ENCODE results near the gene GET3.

The GET3 gene

DNA sequence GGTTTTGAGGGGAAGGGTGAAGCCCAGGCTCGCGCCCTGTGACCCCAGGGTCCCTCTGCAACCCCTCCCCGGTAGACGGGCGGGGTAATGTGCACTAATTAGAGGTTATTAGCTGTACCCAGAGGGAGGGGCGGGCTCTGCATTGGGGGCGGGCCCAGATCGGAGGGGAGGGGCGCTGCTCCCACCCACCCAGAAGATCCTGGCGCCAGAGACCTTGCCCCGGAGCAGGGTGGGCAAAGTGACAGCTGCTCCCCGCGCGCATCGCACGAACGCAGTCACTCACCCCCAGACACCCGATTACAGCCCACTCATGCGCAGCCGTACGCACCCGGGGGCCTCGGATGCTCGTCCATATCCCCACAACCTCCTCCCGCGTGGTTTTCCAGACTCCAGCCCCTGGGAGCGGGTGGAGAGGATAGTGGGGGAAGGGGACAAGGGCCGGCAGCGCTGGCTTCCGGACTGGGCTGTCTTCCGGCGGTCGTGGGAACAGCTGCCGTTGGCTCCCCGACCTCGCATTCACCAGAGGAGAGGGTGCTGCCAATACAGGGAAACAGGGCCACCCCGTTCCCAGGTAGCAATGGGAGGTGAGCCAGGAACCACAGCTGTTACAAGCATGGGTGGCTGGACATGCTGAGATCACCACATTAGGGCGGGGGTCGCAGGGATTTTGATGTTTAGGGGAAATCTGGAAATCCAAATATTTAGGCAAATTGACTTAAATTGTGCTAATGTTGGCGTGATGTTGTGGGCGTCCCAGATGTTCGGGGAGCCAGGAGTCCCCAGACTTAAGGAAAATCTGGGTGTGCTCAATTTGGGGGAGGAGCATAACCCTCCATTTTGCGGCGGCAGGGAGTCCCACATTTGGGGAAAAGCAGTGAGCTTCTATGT, 41.0 kb downstream of the GET3 start:
- no peak for DNase-seq (ENCODE audit: extremely low read depth in 1 of 2, low read depth in 1 of 2)

GRCh38 chr19:12778905-12779161, 41.5 kb downstream of the GET3 start:
- DNase-seq (ENCODE audit: extremely low read depth in 1 of 2, low read depth in 1 of 2) = no peak

GRCh38 chr19:12779162-12779993, 42.1 kb downstream of the GET3 start:
- DNase-seq (ENCODE audit: extremely low read depth in 1 of 2, low read depth in 1 of 2) = no peak

- no peak for DNase-seq (ENCODE audit: extremely low read depth in 1 of 2, low read depth in 1 of 2)
These were observed 44.8 kb downstream of the GET3 start for GRCh38 chr19:12782174-12782423.

- DNase-seq (ENCODE audit: extremely low read depth in 1 of 2, low read depth in 1 of 2) = peak; percentile 83 to 87
These were observed 45.4 kb downstream of the GET3 start for GRCh38 chr19:12782424-12783290.

- peak in 1 of 2 donors; percentile 80 for DNase-seq (ENCODE audit: extremely low read depth in 1 of 2, low read depth in 1 of 2)
These were observed 46.1 kb downstream of the GET3 start for GRCh38 chr19:12783291-12783848.

DNA sequence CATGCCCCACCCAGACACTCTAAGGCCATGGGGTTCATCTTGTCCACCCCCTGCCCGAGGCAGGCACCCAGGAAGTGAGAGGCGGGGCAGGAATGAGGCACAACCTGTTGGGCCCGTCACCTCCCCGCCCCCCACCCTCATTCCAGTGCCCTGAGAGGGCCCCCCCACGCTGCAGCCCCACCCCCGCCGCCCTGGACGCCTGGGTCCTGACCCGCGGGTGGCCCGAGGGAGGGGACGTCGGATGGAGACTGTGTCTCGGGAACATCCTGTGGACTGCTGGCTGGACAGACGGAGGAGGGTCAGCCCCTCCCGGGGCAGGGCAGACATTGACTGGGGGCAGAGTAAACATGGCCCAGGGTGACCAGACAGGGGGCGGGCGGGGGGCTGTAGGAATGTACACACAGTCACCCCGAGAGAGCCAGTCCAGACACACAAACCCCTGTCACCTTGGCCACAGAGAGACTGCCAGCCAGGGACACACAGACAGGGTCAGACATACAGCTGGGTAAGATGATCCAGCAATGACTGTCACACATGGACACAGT, 46.6 kb downstream of the GET3 start:
- DNase-seq (ENCODE audit: extremely low read depth in 1 of 2, low read depth in 1 of 2) = no peak

GRCh38 chr19:12784394-12784870, 47.1 kb downstream of the GET3 start:
- DNase-seq (ENCODE audit: extremely low read depth in 1 of 2, low read depth in 1 of 2) = no peak

DNA sequence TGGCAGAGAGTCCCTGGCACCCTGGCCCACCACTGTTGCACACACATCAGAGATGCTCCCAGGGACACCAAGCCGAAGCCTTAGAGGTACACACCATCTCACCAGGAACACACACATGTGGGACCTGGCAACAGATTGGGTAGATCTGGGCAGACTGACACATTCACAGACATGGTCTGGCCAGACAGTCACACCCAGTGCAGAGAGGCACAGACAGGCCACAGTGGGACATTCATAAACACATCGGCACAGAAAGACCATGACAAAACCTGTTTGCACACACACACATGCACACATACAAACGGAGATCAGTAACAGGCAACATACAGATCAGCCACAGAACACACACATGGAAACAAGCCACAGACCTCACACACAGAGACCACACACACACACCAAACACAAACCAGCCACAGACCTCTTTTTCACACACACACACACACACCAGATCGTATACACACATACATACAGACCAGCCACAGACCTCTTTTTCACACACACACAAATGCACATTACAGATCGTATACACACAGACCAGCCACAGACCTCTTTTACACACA, 47.7 kb downstream of the GET3 start:
- no peak for DNase-seq (ENCODE audit: extremely low read depth in 1 of 2, low read depth in 1 of 2)

GRCh38 chr19:12785431-12786031, 48.2 kb downstream of the GET3 start:
- no peak for DNase-seq (ENCODE audit: extremely low read depth in 1 of 2, low read depth in 1 of 2)

- no peak for DNase-seq (ENCODE audit: extremely low read depth in 1 of 2, low read depth in 1 of 2)
These were observed 49.0 kb downstream of the GET3 start for GRCh38 chr19:12786141-12786870.

DNA sequence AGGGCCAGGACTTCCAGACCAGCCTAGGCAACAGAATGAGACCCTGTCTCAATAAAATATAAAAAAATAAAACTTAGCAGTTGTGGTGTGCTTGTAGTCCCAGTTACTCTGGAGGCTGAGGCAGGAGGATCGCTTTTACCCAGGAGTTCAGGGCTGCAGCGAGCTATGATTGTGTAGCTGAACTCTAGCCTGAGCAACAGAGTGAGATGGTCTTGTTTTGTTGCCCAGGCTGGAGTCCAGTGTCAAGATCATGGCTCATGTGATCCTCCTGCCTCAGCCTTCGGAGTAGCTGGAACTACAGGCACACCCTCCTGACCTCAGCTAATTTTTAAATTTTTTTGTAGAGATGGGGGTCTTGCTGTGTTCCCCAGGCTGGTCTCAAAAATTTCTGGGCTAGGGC, 49.7 kb downstream of the GET3 start:
- no peak for DNase-seq (ENCODE audit: extremely low read depth in 1 of 2, low read depth in 1 of 2)

- no peak for DNase-seq (ENCODE audit: extremely low read depth in 1 of 2, low read depth in 1 of 2)
These were observed 50.2 kb downstream of the GET3 start for GRCh38 chr19:12787458-12787857.

DNA sequence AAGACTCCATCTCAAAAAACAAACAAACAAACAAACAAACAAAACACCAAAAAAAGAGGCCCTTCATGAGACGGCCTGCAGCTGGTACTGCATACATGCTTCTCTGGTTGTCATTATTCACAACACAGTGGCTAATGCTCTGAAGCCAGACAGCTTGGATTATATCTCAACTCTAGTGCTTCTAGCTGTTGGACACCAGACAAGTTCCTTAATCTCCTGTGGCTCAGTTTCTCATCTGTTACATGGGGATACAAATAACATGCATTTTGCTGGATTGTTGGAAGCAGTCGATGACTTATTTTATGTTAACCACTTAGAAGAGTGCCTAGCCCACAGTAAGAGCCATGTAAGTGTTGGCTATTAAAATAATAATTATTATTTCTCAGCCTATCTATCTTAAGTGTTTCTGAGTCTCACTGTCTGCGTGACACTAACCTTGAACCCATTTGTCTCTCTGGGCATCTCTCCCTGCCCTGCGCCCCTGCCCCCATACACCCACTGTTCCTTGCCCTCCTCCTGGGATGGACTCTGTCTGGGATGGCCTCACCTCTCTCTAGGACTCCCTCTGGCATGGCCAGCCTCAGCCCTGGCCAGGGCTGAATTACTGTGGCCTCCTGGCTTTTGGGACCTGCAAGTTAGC, 50.9 kb downstream of the GET3 start:
- no peak for DNase-seq (ENCODE audit: extremely low read depth in 1 of 2, low read depth in 1 of 2)

GRCh38 chr19:12788682-12789097, 51.4 kb downstream of the GET3 start:
- no peak for DNase-seq (ENCODE audit: extremely low read depth in 1 of 2, low read depth in 1 of 2)

GRCh38 chr19:12789098-12789903, 52.0 kb downstream of the GET3 start:
- no peak for DNase-seq (ENCODE audit: extremely low read depth in 1 of 2, low read depth in 1 of 2)

GRCh38 chr19:12789904-12790619, 52.8 kb downstream of the GET3 start:
- DNase-seq (ENCODE audit: extremely low read depth in 1 of 2, low read depth in 1 of 2) = peak; percentile 98

All from stimulated activated CD8-positive, alpha-beta memory T cell treated with anti-CD3 and anti-CD28 coated beads, Interleukin-7, amount 100 ng/mL, for 48 hours (primary cell).